Measurements from ENCODE around the gene TMEM51. TPM values are rescaled to one million over a fixed set of nuclear protein-coding genes. Genes with fewer than 3 reads are reported as not detected.

The TMEM51 gene
- polyA plus RNA-seq, 1 experiment: 28.6 TPM

DNA sequence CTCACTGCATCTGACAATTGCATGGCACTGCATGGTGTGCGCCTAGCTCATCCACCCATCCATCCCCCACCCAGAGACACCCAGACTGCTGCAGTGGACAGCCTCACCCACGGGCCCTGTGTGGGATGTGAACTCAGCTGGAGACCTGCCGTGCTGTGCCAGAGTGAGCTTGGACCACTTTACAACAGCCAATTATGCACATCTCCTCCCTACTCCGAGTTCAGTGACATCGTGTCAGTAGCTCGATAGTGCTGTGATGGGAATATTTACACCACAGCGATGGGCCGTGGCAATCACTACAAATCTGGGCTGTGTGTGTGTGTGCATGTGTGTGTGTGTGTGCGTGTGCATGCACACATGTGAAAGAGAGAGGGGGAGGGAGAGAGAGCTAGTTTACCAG lies 42.5 kb downstream of the TMEM51 start:
- no peak for DNase-seq (ENCODE audit: low read depth, low spot score)
- Histone ChIP-seq H3K4me3 (ENCODE audit: low read depth, low read length) (no peak overlapping the region), H3K27ac (ENCODE audit: low read depth, low read length) (no peak overlapping the region), H3K9me3 (ENCODE audit: control insufficient read depth, insufficient read depth, low read length) (no peaks in the 10 kb centered on the region), H3K27me3 (ENCODE audit: control insufficient read depth, insufficient read depth, low read length) (no peaks in the 10 kb centered on the region)
- POLR2A ChIA-PET: no interaction called here
- TF ChIP-seq, protein P1, sequence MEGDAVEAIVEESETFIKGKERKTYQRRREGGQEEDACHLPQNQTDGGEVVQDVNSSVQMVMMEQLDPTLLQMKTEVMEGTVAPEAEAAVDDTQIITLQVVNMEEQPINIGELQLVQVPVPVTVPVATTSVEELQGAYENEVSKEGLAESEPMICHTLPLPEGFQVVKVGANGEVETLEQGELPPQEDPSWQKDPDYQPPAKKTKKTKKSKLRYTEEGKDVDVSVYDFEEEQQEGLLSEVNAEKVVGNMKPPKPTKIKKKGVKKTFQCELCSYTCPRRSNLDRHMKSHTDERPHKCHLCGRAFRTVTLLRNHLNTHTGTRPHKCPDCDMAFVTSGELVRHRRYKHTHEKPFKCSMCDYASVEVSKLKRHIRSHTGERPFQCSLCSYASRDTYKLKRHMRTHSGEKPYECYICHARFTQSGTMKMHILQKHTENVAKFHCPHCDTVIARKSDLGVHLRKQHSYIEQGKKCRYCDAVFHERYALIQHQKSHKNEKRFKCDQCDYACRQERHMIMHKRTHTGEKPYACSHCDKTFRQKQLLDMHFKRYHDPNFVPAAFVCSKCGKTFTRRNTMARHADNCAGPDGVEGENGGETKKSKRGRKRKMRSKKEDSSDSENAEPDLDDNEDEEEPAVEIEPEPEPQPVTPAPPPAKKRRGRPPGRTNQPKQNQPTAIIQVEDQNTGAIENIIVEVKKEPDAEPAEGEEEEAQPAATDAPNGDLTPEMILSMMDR (IDR thresholded peaks at IDR 0.05; ENCODE audit: low read depth, low read length): no peak
- CTCF ChIA-PET: no interaction called here

DNA sequence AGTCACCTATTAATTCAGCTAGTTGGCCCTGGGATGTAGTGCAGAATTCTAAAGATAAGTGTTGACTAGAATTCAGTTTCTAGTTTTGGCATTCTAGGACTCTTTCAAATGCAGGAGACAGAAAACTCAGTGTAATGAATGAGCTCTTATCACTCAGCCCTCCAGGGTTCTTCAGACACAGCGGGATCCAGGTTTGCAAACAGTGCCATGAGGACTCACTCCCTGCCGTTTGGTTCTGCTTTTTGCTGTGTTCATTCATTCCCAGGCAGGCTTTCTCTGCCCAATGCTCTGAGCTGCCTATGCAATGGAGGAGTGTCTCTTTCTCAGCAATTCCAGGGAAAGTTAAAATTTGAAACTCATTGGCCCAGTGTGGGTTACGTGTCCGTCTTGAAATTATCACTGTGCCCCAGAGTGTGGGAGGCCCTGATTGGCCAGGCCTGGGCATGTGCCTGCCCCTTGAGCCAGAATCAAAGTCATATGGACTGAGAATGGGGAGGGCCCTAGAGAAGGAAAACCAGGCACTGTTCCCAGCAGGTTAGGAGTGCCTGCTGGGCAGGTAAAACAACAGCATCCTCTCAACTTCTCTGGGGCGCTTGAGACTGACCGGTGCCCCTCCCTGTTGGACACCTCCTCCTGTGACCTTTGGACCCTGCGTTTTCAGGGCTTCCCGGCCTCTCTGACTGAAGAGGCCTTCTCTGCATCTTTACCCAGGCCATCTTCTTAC lies 43.4 kb downstream of the TMEM51 start:
- TF ChIP-seq, protein P1 (IDR thresholded peaks at IDR 0.05; ENCODE audit: low read depth, low read length): no peak
- Histone ChIP-seq H3K4me3 (ENCODE audit: low read depth, low read length) (no peak overlapping the region), H3K27ac (ENCODE audit: low read depth, low read length) (no peak overlapping the region), H3K27me3 (ENCODE audit: control insufficient read depth, insufficient read depth, low read length) (no peaks in the 10 kb centered on the region), H3K9me3 (ENCODE audit: control insufficient read depth, insufficient read depth, low read length) (no peaks in the 10 kb centered on the region)
- POLR2A ChIA-PET: no interaction called here
- no peak for DNase-seq (ENCODE audit: low read depth, low spot score)
- CTCF ChIA-PET: interaction anchor here (0.6 kb wide), 1 partner anchor 45 kb away, joined by 3 read pairs; no protein-coding TSS in a partner anchor

DNA sequence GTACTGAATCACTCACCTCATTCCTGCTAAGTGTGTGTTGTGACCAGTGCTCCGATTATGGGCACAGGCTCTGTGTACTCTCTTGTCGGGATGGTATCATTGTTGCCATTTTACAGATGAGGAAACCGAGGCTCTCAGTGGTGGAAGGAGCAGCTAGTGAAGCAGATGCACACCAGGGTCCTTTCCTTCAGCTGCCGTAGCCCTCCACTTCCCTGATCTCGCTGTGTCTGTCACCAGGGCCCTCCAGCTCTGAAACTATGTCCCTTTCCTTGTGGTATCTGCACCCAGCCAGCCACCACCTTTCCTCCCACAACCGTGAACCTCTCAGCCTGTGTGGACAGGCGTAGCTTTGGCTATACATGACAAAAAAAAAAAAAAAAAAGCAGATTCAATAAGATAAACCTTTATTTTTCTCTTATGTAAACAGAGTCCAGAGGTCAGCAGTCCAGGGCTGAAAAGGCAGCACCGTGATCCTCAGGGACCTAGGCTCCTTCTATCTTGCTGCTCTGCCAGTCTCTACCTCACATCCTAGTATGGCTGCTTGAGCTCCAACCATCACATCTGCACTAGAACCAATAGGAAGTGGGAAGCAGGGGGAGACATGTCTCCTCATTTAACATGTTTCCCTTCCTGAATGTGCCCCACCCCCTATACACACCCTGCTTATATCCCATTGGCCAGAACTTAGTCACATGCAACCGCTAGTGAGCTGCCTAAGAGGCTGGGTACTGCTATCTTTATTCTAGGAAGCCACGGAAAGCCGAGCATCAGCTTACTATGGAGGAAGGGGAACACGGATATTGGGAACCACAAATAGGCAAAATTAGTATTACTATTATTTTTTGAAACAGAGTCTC lies 44.3 kb downstream of the TMEM51 start:
- TF ChIP-seq, protein P1 (IDR thresholded peaks at IDR 0.05; ENCODE audit: low read depth, low read length): no peak
- ChIA-PET CTCF (interaction anchor here (0.6 kb wide), 2 partner anchors 34 to 46 kb away, joined by 3 read pairs; no protein-coding TSS in a partner anchor), POLR2A (no interaction called here)
- Histone ChIP-seq H3K27me3 (ENCODE audit: control insufficient read depth, insufficient read depth, low read length) (no peaks in the 10 kb centered on the region), H3K27ac (ENCODE audit: low read depth, low read length) (no peak overlapping the region), H3K9me3 (ENCODE audit: control insufficient read depth, insufficient read depth, low read length) (no peaks in the 10 kb centered on the region), H3K4me3 (ENCODE audit: low read depth, low read length) (no peak overlapping the region)
- DNase-seq (ENCODE audit: low read depth, low spot score): no peak

DNA sequence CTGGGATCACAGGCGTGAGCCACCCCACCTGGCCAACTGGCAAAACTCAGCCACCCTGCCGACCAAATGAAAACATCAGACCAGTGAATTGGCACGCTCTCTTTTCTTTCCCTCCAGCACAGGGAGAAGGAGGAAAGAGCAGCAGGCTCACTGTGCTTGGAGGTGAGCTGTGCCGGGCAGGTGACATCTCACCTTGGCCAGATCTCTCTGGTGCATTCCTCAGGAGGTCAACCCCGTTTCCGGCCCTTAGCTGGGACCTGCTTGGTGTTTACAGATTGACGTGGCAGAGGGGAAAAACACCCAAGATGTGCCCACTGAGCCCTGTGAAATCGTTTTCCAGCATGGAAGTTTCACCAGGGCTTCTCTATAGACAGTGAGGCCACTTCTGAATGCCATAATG lies 45.1 kb downstream of the TMEM51 start:
- ChIA-PET CTCF (interaction anchor here (0.6 kb wide), 1 partner anchor 33 kb away, joined by 3 read pairs; no protein-coding TSS in a partner anchor), POLR2A (no interaction called here)
- Histone ChIP-seq H3K27ac (ENCODE audit: low read depth, low read length) (no peak overlapping the region), H3K27me3 (ENCODE audit: control insufficient read depth, insufficient read depth, low read length) (no peaks in the 10 kb centered on the region), H3K4me3 (ENCODE audit: low read depth, low read length) (no peak overlapping the region), H3K9me3 (ENCODE audit: control insufficient read depth, insufficient read depth, low read length) (no peaks in the 10 kb centered on the region)
- DNase-seq (ENCODE audit: low read depth, low spot score): no peak
- TF ChIP-seq, protein P1 (IDR thresholded peaks at IDR 0.05; ENCODE audit: low read depth, low read length): no peak

Data from AG04450 (cell line).